ENCODE results near the gene DEFB124. TPM values are rescaled to one million over a fixed set of nuclear protein-coding genes. Genes with fewer than 3 reads are reported as not detected.

The DEFB124 gene
- total RNA-seq, 1 experiment from 2014 or later, result not detected

GRCh38 chr20:31449511-31450414, 25.2 kb downstream of the DEFB124 start:
- intact Hi-C loops (cut with micrococcal nuclease; ENCODE audit: unreplicated experiment), result no loop called here
- peak; percentile 32; the same call in 1 of the 2 replicates for ATAC-seq
- no peaks in the 10 kb centered on the region for H3K4me1 ChIP-seq (ENCODE audit: control insufficient read depth, insufficient read depth, low read length)
- DNase-seq (ENCODE audit: low read depth, low spot score), result no peak
- in situ Hi-C loops (cut with HindIII; ENCODE audit: low pct_unique_long_range_greater_than_20kb, low sequenced_read_pairs), result no loop called here
- H3K4me3 ChIP-seq (ENCODE audit: low read depth in 2 of 2, low read length in 2 of 2), result no peak overlapping the region
- CTCF ChIA-PET, result interaction anchor here (0.6 to 1.2 kb wide), 3 partner anchors 9 to 54 kb away, joined by 8 to 11 read pairs (median 9); partner anchors contain the start of gene DEFB123
- no peaks in the 10 kb centered on the region for H3K9me3 ChIP-seq (ENCODE audit: control insufficient read depth, insufficient read depth, low read depth, low read length)
- H3K27ac ChIP-seq (ENCODE audit: low read length), result no peak overlapping the region
- BruUV-seq (replicated peaks), result no TSS peak
- TF ChIP-seq REST (IDR thresholded peaks at IDR 0.05; ENCODE audit: insufficient read depth in 1 of 2, low read depth in 2 of 2, low read length in 1 of 2) (no peak), SIN3A (IDR thresholded peaks at IDR 0.05; ENCODE audit: borderline replicate concordance, insufficient read depth, low read depth, low read length) (no peak), POLR2AphosphoS5 (IDR thresholded peaks at IDR 0.05; ENCODE audit: low read depth, low read length) (no peak), CTCF (IDR thresholded peaks at IDR 0.05) (no peak), TCF7L2 (IDR thresholded peaks at IDR 0.05; ENCODE audit: low read depth, low read length) (no peak)
- H3K27me3 ChIP-seq (ENCODE audit: control insufficient read depth, insufficient read depth, low read length), result peaks cover 3% of the 10 kb centered on the region; the same call in 1 of the 2 replicates
- H3K36me3 ChIP-seq (ENCODE audit: control insufficient read depth, insufficient read depth, low read length), result no peaks in the 10 kb centered on the region
- POLR2A ChIA-PET, result interaction anchor here (0.5 to 0.8 kb wide), 4 partner anchors 20 to 111 kb away, joined by 3 to 5 read pairs (median 4); no protein-coding TSS in a partner anchor

GRCh38 chr20:31446084-31446819, 28.7 kb downstream of the DEFB124 start:
- no peaks in the 10 kb centered on the region for H3K36me3 ChIP-seq (ENCODE audit: control insufficient read depth, insufficient read depth, low read length)
- ChIA-PET CTCF (no interaction called here), POLR2A (no interaction called here)
- in situ Hi-C loops (cut with HindIII; ENCODE audit: low pct_unique_long_range_greater_than_20kb, low sequenced_read_pairs), result no loop called here
- no peaks in the 10 kb centered on the region for H3K9me3 ChIP-seq (ENCODE audit: control insufficient read depth, insufficient read depth, low read depth, low read length)
- H3K27ac ChIP-seq (ENCODE audit: low read length), result no peak overlapping the region
- TF ChIP-seq POLR2AphosphoS5 (IDR thresholded peaks at IDR 0.05; ENCODE audit: low read depth, low read length) (no peak), CTCF (IDR thresholded peaks at IDR 0.05) (no peak; the same call in 1 of the 2 replicates), SIN3A (IDR thresholded peaks at IDR 0.05; ENCODE audit: borderline replicate concordance, insufficient read depth, low read depth, low read length) (no peak), TCF7L2 (IDR thresholded peaks at IDR 0.05; ENCODE audit: low read depth, low read length) (no peak)
- DNase-seq (ENCODE audit: low read depth, low spot score) (no peak), ATAC-seq (no peak)
- intact Hi-C loops (cut with micrococcal nuclease; ENCODE audit: unreplicated experiment), result no loop called here
- no TSS peak for BruUV-seq (replicated peaks)
- no peaks in the 10 kb centered on the region for H3K4me1 ChIP-seq (ENCODE audit: control insufficient read depth, insufficient read depth, low read length)
- H3K4me3 ChIP-seq (ENCODE audit: low read depth in 2 of 2, low read length in 2 of 2), result no peak overlapping the region
- H3K27me3 ChIP-seq (ENCODE audit: control insufficient read depth, insufficient read depth, low read length), result peaks cover 5% of the 10 kb centered on the region; the same call in 1 of the 2 replicates

Data from Panc1 (cell line).